Subcutaneous preadipocyte (primary cell): Measurements from ENCODE around the gene PARP15. TPM values are rescaled to one million over a fixed set of nuclear protein-coding genes. Genes with fewer than 3 reads are reported as not detected.

Experiments
- total RNA-seq: library from RNA; depleted of rRNA; stranded (reverse); fragments of >200 nt; gene quantifications from 2 replicates; pipeline ENCODE4 v1.2.3, GENCODE V29; 2012

Gene PARP15
- total RNA-seq: 0.20 and 0.73 TPM in 2 replicates

DNA sequence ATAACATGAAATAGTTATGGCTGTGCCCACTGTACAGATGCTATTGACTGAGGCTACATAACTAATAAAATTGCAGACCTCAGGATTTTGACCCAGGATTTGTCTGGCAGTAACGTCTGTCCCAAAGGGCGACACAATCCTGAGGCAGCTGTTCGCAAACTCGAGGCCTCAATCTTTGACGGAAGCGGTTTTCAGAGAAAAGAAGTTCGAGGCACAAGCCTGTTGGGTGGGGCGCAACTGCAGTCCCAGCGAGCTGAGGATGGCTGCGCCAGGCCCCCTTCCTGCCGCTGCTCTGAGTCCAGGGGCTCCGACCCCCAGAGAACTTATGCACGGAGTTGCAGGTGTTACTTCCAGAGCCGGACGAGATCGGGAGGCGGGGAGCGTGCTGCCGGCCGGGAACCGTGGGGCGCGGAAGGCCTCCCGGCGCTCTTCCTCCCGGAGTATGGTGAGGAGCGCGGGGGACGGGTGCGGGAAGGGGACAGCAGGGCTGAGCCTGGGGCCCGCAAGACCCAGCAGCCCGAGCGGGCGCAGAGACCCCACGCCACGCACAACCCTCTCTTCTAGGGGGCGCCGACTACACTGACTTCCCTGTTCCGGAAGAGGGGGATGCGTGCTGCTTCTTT lies at the start of gene PARP15:
TSS of gene PARP15 (plus strand) at position 242 of the 623 bp plus-strand sequence. CDS start at position 260, 18 bp downstream.

DNA sequence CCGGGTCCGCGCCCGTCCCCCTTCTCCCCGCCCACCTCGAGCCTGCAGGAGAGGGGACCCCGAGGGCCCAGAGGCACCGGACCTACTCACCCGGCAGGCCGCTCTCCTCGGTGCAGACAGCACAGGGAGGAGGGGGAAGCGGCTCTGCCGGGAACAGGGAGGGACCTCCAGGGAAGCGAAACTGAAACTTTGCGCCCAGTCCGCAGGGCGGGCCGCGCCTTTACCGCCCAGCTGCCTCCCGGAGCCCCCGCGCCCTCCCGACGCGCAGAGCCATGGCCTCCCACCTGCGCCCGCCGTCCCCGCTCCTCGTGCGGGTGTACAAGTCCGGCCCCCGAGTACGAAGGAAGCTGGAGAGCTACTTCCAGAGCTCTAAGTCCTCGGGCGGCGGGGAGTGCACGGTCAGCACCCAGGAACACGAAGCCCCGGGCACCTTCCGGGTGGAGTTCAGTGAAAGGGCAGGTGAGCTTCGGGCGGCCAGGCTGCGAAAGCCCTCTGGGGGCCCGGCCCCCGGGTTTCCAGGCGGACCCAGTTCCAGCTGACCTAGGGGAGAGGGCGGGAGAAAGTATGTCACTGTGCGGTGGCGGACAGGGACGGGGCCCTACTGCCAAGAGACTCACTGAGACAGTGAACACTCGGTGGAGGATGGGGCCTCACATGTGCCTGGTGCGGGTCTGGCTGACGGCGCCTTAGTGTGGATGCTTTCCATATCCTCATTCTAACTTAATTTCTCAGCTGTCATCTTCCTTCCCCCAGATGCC lies 13.1 kb upstream of the PARP15 start, which contains the start of the genes DTX3L and PARP9:
TSS of gene DTX3L (plus strand) at position 184 of the 758 bp plus-strand sequence. CDS start at position 273, 89 bp downstream.
TSS of gene PARP9 (minus strand) at position 146 of the 758 bp plus-strand sequence. CDS start 4,680 bp downstream, outside the sequence.

DNA sequence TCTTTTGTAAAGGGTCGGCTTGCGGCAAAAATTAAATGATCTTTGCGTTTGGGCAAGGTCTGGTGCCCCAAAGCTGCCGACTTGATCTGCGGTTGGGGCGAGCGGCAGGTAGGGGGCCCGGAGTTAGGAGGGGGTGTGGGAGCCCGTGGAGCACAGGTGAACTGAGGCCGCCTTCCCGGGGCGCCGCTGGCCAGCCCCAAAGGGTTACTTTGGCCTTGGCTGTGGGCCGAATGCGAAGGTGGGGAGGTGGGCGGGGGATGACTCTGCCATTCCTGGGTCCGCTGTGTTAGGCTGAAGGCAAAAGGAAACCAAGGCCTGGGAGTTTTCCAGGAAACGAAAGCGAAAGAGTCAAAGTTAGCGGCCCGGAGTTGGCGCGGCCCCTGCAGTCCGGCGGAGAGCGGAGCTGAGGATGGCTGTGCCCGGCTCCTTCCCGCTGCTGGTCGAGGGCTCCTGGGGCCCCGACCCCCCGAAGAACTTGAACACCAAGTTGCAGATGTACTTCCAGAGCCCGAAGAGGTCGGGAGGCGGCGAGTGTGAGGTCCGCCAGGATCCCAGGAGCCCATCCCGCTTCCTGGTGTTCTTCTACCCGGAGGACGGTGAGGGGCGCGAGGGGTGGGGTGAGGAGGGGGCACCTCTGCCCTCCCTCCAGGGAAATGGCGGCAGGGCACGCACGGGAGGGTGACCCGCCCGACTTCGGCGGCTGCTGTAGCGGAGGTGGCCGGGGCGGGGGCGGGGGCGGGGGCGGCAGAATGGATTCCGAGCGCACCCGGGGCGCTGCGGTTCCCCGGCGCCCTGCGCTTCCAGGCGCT lies 103.2 kb downstream of the PARP15 start, which contains the start of gene PARP14:
TSS of gene PARP14 (plus strand) at position 365 of the 809 bp plus-strand sequence. CDS start at position 410, 45 bp downstream.

Other genes with a start within 250 kb of the PARP15 start
- gene MIX23, start 194.4 kb upstream of the PARP15 start, total RNA-seq: 36.0 and 42.4 TPM in 2 replicates
- 9.6 and 15.4 TPM in 2 replicates for gene FAM162A, start 193.5 kb upstream of the PARP15 start, total RNA-seq
- gene WDR5B, start 161.6 kb upstream of the PARP15 start, total RNA-seq: 5.5 and 6.5 TPM in 2 replicates
- 28.7 and 34.2 TPM in 2 replicates for gene KPNA1, start 62.7 kb upstream of the PARP15 start, total RNA-seq
- gene PARP9, start 13.3 kb upstream of the PARP15 start, total RNA-seq: 13.3 and 15.4 TPM in 2 replicates
- gene DTX3L, start 13.3 kb upstream of the PARP15 start, total RNA-seq: 18.6 and 19.8 TPM in 2 replicates
- gene PARP14, start 103.2 kb downstream of the PARP15 start, total RNA-seq: 33.4 and 36.6 TPM in 2 replicates
- gene HSPBAP1, start 216.2 kb downstream of the PARP15 start, total RNA-seq: 4.8 and 7.0 TPM in 2 replicates
- gene SLC49A4, start 217.4 kb downstream of the PARP15 start, total RNA-seq: 14.7 and 20.3 TPM in 2 replicates